SH-SY5Y (cell line): ENCODE measurements around the gene ADCY7.

Experiments used
- GATA2 ChIP-seq: IDR thresholded peaks from 2 replicates; pipeline ENCODE4 v1.6.1; 2011; ENCODE audit warnings: mild to moderate bottlenecking, low read depth, low read length
- GATA3 ChIP-seq: IDR thresholded peaks from 2 replicates; pipeline ENCODE4 v1.6.1; 2011; ENCODE audit warnings: low read depth, mild to moderate bottlenecking, low read length, moderate library complexity

DNA sequence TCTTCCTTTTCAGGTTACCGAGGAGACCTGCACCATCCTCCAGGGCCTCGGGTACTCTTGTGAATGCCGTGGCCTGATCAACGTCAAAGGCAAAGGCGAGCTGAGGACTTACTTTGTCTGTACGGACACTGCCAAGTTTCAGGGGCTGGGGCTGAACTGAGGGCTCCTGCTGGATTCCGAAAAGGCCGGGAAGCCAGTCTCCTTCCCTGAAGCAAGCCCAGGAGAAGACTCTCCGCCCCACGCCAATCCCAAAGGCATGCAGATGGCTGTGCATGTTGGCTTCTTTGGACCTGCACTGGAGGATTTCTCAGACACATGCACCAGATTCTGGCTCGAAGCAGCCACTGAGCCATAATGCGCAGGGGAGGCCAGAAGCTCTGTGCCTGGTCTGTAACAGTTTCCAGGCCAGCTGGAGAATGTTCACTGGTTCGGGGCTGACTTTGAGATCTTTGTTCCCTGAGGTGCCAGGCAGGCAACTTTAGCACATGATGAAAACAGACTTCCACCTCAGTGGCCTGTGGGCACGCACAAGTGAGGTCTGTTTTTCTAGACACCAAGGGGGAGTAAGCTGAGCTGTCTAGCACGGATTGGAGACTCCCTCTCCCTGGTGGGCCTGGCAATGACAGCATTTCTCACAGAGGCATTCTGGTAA, 49.1 kb downstream of the ADCY7 start:
- TF ChIP-seq GATA2 = no peak
- no peak for TF ChIP-seq GATA3
